ENCODE measurements around the gene LYZ. TPM values are rescaled to one million over a fixed set of nuclear protein-coding genes. Genes with fewer than 3 reads are reported as not detected.

LYZ gene
- total RNA-seq, 2 donors from 2014 or later, result 26.6 to 27.3 TPM

- TF ChIP-seq CTCF (IDR thresholded peaks at IDR 0.05) (no peak), POLR2A (IDR thresholded peaks at IDR 0.05) (no peak), POLR2AphosphoS5 (IDR thresholded peaks at IDR 0.05) (no peak)
- Histone ChIP-seq H3K4me1 (replicated peaks) (no peaks in the 10 kb centered on the region), H3K36me3 (no peaks in the 10 kb centered on the region), H3K4me3 (no peak overlapping the region), H3K27me3 (replicated peaks; ENCODE audit: insufficient read depth) (no peaks in the 10 kb centered on the region), H3K27ac (no peak overlapping the region), H3K9me3 (no peaks in the 10 kb centered on the region)
- no peak for DNase-seq (ENCODE audit: low spot score)
- 62% methylated on average over 2 of the region's 2 CpGs for WGBS
- intact Hi-C loops (cut with DNase I), result loop anchor here (5.0 kb wide), 3 partner anchors 217 to 282 kb away; partner anchors contain the start of gene CCT2
Measured at GRCh38 chr12:69355363-69356028, 7.3 kb downstream of the LYZ start.

DNA sequence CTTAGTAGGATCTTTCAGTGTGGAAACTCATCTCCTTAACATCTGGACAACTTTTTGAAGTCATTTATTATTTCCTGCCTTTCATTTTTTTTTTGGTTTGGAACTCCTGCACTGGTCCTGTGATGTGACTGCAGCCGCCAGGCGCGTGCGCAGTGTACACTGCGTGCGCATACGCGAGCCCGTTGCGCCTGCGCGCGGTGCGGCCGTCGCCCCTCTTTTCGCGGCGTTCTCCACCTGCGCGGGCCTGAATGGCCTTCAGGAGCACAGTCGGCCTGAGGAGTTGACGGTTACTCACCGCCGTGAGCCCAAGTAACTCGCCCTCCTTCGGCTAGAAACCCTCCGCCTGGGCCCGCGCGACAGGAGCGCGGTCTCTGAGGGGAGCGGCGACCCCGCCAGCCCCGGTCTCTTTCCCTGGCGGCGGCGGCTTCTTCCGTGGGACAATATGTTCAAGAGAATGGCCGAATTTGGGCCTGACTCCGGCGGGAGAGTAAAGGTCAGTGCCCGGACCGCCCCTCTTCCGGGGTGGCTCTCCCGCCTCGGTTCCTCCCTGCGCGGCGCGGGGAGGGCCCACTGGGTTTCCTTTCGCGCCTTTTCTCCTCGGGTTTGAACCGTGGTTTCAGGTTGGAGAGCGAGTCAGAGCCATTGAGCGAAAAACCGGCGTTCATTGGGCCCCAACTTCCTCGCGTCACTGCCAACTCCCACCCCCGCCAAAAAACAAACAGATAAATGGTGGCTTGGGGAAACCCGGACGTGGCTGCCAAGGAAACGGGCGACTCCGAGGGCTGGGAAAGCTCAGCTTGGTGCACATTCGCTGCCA is 11.6 kb downstream of the LYZ start, which contains the start of gene YEATS4:
TSS of gene YEATS4 (plus strand) at position 213 of the 817 bp plus-strand sequence. CDS start at position 443, 230 bp downstream.
- intact Hi-C loops (cut with DNase I), result loop anchor here (5.0 kb wide), 3 partner anchors 213 to 278 kb away; partner anchors contain the start of gene CCT2
- Histone ChIP-seq H3K4me3 (peak within 1 kb of the TSS; percentile 82 to 85), H3K36me3 (no peaks in the 10 kb centered on the region), H3K4me1 (replicated peaks) (no peaks in the 10 kb centered on the region), H3K27ac (peak within 1 kb of the TSS; percentile 95 to 98), H3K9me3 (no peaks in the 10 kb centered on the region), H3K27me3 (replicated peaks; ENCODE audit: insufficient read depth) (no peaks in the 10 kb centered on the region)
- TF ChIP-seq POLR2A (IDR thresholded peaks at IDR 0.05) (peak; percentile 45), POLR2AphosphoS5 (IDR thresholded peaks at IDR 0.05) (peak; percentile 89), CTCF (IDR thresholded peaks at IDR 0.05) (peak in 2 of 4 experiments; percentile 21 to 36)
- peak; percentile 75 for DNase-seq (ENCODE audit: low spot score)
- under 1% methylated on average over 70 of the region's 70 CpGs for WGBS

DNA sequence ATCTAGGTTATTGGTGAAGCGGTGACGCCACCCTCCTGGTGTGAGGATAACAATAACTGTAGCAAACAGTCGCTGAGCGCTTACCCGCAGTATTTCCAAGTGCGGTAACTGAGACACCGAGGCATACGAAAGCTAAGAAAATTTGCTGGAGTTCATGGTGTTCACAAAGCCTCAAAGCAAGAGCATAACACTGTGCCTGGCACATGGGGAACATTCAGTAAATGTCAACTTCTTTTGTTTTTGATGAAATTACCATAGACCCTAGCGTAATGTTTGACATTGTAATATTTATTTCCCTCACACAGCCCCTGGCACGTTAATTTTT is 12.1 kb downstream of the LYZ start:
- TF ChIP-seq CTCF (IDR thresholded peaks at IDR 0.05) (no peak), POLR2A (IDR thresholded peaks at IDR 0.05) (no peak), POLR2AphosphoS5 (IDR thresholded peaks at IDR 0.05) (no peak)
- no peak for DNase-seq (ENCODE audit: low spot score)
- H3K27me3 ChIP-seq (replicated peaks; ENCODE audit: insufficient read depth), result no peaks in the 10 kb centered on the region
- peak overlapping the region; percentile 95 to 98 for H3K27ac ChIP-seq
- no peaks in the 10 kb centered on the region for H3K4me1 ChIP-seq (replicated peaks)
- 5% methylated on average over 10 of the region's 10 CpGs for WGBS
- H3K36me3 ChIP-seq, result no peaks in the 10 kb centered on the region
- peak overlapping the region; percentile 82 to 85 for H3K4me3 ChIP-seq
- intact Hi-C loops (cut with DNase I), result no loop called here
- no peaks in the 10 kb centered on the region for H3K9me3 ChIP-seq

DNA sequence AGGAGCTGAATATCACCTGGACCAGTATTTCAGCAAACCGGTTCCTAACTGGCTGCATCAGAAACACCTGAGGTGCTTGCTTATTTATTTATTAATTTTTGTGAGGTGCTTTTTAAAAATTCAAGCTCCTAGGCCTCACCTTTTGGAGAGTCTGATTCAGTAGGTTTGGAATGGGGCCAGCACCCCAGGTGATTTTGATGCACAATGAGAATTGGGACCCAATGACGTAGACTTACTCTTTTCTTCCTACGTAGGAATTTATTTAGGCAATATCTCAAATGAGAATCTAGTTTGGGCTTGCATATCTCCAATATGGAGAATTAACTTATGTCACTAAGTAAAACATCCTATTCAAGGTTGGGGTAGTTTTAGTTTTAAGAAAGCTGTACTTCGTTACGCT is 18.6 kb downstream of the LYZ start:
- TF ChIP-seq POLR2AphosphoS5 (IDR thresholded peaks at IDR 0.05), result no peak
- no peak for TF ChIP-seq CTCF (IDR thresholded peaks at IDR 0.05)
- TF ChIP-seq POLR2A (IDR thresholded peaks at IDR 0.05), result no peak
- H3K27me3 ChIP-seq (replicated peaks; ENCODE audit: insufficient read depth), result no peaks in the 10 kb centered on the region
- WGBS, result 82% methylated on average over 5 of the region's 5 CpGs
- H3K27ac ChIP-seq, result no peak overlapping the region
- no peak for DNase-seq (ENCODE audit: low spot score)
- H3K4me3 ChIP-seq, result no peak overlapping the region
- no peaks in the 10 kb centered on the region for H3K36me3 ChIP-seq
- no peaks in the 10 kb centered on the region for H3K9me3 ChIP-seq
- H3K4me1 ChIP-seq (replicated peaks), result no peaks in the 10 kb centered on the region
- intact Hi-C loops (cut with DNase I), result no loop called here
